ENCODE data around the gene STK32C. TPM values are rescaled to one million over a fixed set of nuclear protein-coding genes. Genes with fewer than 3 reads are reported as not detected.

The STK32C gene
- total and polyA plus RNA-seq, 4 donors, result 5.1 to 22.0 (median 16.3) TPM

DNA sequence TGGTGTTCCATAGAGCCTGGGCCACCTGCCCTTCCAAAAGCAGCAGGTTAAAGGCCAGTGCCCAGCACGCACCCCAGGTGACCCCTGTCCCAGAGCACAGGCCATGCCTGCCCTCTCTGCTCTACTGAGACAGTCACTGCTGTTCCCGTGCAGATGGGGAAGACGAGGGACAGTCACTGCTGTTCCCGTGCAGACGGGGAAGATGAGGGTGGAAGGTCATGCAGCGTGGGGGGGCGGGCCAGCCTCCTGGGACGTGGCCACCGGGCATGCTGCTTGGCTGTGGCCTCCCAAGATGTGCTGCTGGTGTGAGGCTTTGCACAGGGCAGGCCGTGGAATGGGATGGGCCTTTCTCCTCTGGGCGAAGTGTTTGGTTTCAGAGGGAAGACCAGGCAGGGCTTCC is 42.6 kb upstream of the STK32C start:
- Histone ChIP-seq H3K27me3 (ENCODE audit: control insufficient read depth in 3 of 3, insufficient read depth in 3 of 3, low read length in 2 of 3) (no peaks in the 10 kb centered on the region), H3K27ac (ENCODE audit: low read depth in 1 of 2, low read length in 1 of 2) (no peak overlapping the region), H3K9me3 (ENCODE audit: control insufficient read depth in 4 of 4, insufficient read depth in 3 of 4, low read length in 3 of 4) (no peaks in the 10 kb centered on the region), H3K4me1 (ENCODE audit: control insufficient read depth in 5 of 5, insufficient read depth in 5 of 5, low read length in 5 of 5) (no peaks in the 10 kb centered on the region), H3K4me3 (no peak overlapping the region), H3K36me3 (ENCODE audit: control insufficient read depth in 4 of 4, insufficient read depth in 4 of 4, low read length in 4 of 4) (peaks cover 0 to 14% (median 9%) of the 10 kb centered on the region in 4 donors), H3K9ac (ENCODE audit: insufficient read depth in 1 of 2, low read length in 2 of 2) (no peak overlapping the region)
- WGBS, 2 donors, result 90 to 91% methylated on average over 10 to 11 of the region's 11 CpGs
- DNase-seq (no peak), ATAC-seq (ENCODE audit: insufficient read depth, low FRiP score) (no peak)
- TF ChIP-seq, protein P1, sequence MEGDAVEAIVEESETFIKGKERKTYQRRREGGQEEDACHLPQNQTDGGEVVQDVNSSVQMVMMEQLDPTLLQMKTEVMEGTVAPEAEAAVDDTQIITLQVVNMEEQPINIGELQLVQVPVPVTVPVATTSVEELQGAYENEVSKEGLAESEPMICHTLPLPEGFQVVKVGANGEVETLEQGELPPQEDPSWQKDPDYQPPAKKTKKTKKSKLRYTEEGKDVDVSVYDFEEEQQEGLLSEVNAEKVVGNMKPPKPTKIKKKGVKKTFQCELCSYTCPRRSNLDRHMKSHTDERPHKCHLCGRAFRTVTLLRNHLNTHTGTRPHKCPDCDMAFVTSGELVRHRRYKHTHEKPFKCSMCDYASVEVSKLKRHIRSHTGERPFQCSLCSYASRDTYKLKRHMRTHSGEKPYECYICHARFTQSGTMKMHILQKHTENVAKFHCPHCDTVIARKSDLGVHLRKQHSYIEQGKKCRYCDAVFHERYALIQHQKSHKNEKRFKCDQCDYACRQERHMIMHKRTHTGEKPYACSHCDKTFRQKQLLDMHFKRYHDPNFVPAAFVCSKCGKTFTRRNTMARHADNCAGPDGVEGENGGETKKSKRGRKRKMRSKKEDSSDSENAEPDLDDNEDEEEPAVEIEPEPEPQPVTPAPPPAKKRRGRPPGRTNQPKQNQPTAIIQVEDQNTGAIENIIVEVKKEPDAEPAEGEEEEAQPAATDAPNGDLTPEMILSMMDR (IDR thresholded peaks at IDR 0.05; ENCODE audit: control extremely low read depth, extremely low read depth), result no peak

- Histone ChIP-seq H3K9ac (ENCODE audit: insufficient read depth in 1 of 2, low read length in 2 of 2) (no peak overlapping the region), H3K27ac (ENCODE audit: low read depth in 1 of 2, low read length in 1 of 2) (no peak overlapping the region), H3K9me3 (ENCODE audit: control insufficient read depth in 4 of 4, insufficient read depth in 3 of 4, low read length in 3 of 4) (no peaks in the 10 kb centered on the region), H3K36me3 (ENCODE audit: control insufficient read depth in 4 of 4, insufficient read depth in 4 of 4, low read length in 4 of 4) (peaks cover 1 to 18% (median 12%) of the 10 kb centered on the region in 4 donors), H3K4me1 (ENCODE audit: control insufficient read depth in 5 of 5, insufficient read depth in 5 of 5, low read length in 5 of 5) (no peaks in the 10 kb centered on the region), H3K27me3 (ENCODE audit: control insufficient read depth in 3 of 3, insufficient read depth in 3 of 3, low read length in 2 of 3) (no peaks in the 10 kb centered on the region), H3K4me3 (no peak overlapping the region)
- no peak for ATAC-seq (ENCODE audit: insufficient read depth, low FRiP score)
- 92 to 94% methylated on average over 6 of the region's 6 CpGs for WGBS, 2 donors
- no peak for DNase-seq
- TF ChIP-seq, protein P1 (IDR thresholded peaks at IDR 0.05; ENCODE audit: control extremely low read depth, extremely low read depth), result no peak
Measured at GRCh38 chr10:132349766-132350165, 42.0 kb upstream of the STK32C start.

GRCh38 chr10:132347931-132348267 is 40.1 kb upstream of the STK32C start:
- DNase-seq (no peak), ATAC-seq (ENCODE audit: insufficient read depth, low FRiP score) (no peak)
- TF ChIP-seq, protein P1 (IDR thresholded peaks at IDR 0.05; ENCODE audit: control extremely low read depth, extremely low read depth), result no peak
- 88 to 92% methylated on average over 13 of the region's 13 CpGs for WGBS, 2 donors
- H3K27me3 ChIP-seq (ENCODE audit: control insufficient read depth in 3 of 3, insufficient read depth in 3 of 3, low read length in 2 of 3), result no peaks in the 10 kb centered on the region
- H3K9ac ChIP-seq (ENCODE audit: insufficient read depth in 1 of 2, low read length in 2 of 2), result no peak overlapping the region
- H3K9me3 ChIP-seq (ENCODE audit: control insufficient read depth in 4 of 4, insufficient read depth in 3 of 4, low read length in 3 of 4), result no peaks in the 10 kb centered on the region
- no peak overlapping the region for H3K27ac ChIP-seq (ENCODE audit: low read depth in 1 of 2, low read length in 1 of 2)
- H3K36me3 ChIP-seq (ENCODE audit: control insufficient read depth in 4 of 4, insufficient read depth in 4 of 4, low read length in 4 of 4), result peaks cover 4 to 21% (median 13%) of the 10 kb centered on the region in 4 donors
- no peaks in the 10 kb centered on the region for H3K4me1 ChIP-seq (ENCODE audit: control insufficient read depth in 5 of 5, insufficient read depth in 5 of 5, low read length in 5 of 5)
- no peak overlapping the region for H3K4me3 ChIP-seq
